ENCODE results near the gene ACTRT2.

DNA sequence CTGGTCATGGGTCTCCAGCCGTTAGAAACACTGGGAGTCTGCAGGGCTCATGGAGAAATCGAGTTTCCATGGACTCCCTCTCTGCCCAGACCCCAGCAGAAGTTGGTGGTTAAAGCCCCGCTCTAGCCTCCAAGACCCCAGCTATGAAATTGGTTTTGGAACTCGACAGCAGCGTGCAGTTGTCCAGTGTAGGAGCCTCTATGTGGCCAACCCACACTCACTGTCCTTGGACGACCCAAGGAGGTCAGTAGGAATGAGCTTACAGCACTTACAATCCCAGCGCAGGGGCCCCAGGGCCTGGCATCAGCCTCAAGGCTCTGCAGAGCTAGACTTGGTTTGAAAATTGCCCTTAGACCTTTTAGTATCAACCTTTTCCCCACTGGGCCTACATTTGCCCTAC lies 44.5 kb downstream of the ACTRT2 start:
- TF ChIP-seq, protein P1, sequence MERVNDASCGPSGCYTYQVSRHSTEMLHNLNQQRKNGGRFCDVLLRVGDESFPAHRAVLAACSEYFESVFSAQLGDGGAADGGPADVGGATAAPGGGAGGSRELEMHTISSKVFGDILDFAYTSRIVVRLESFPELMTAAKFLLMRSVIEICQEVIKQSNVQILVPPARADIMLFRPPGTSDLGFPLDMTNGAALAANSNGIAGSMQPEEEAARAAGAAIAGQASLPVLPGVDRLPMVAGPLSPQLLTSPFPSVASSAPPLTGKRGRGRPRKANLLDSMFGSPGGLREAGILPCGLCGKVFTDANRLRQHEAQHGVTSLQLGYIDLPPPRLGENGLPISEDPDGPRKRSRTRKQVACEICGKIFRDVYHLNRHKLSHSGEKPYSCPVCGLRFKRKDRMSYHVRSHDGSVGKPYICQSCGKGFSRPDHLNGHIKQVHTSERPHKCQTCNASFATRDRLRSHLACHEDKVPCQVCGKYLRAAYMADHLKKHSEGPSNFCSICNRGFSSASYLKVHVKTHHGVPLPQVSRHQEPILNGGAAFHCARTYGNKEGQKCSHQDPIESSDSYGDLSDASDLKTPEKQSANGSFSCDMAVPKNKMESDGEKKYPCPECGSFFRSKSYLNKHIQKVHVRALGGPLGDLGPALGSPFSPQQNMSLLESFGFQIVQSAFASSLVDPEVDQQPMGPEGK (CRISPR knock-in tag; IDR thresholded peaks at IDR 0.05; ENCODE audit: borderline replicate concordance): no peak
- TF ChIP-seq ZNF565 (CRISPR knock-in tag; conservative IDR thresholded peaks at IDR 0.05; ENCODE audit: low read depth) (no peak), PPARA (CRISPR knock-in tag; IDR thresholded peaks at IDR 0.05; ENCODE audit: borderline replicate concordance) (no peak), ISL1 (CRISPR knock-in tag; IDR thresholded peaks at IDR 0.05) (no peak), ARNTL (CRISPR knock-in tag; IDR thresholded peaks at IDR 0.05; ENCODE audit: borderline replicate concordance, low read depth) (no peak), ZNF70 (CRISPR knock-in tag; IDR thresholded peaks at IDR 0.05) (no peak), ZFP3 (CRISPR knock-in tag; IDR thresholded peaks at IDR 0.05) (no peak), TOX (CRISPR knock-in tag; IDR thresholded peaks at IDR 0.05; ENCODE audit: borderline replicate concordance) (no peak), GLIS3 (CRISPR knock-in tag; IDR thresholded peaks at IDR 0.05) (no peak)
- TF ChIP-seq, protein P2, sequence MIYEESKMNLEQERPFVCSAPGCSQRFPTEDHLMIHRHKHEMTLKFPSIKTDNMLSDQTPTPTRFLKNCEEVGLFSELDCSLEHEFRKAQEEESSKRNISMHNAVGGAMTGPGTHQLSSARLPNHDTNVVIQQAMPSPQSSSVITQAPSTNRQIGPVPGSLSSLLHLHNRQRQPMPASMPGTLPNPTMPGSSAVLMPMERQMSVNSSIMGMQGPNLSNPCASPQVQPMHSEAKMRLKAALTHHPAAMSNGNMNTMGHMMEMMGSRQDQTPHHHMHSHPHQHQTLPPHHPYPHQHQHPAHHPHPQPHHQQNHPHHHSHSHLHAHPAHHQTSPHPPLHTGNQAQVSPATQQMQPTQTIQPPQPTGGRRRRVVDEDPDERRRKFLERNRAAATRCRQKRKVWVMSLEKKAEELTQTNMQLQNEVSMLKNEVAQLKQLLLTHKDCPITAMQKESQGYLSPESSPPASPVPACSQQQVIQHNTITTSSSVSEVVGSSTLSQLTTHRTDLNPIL (CRISPR knock-in tag; IDR thresholded peaks at IDR 0.05; ENCODE audit: low read depth): no peak
- TF ChIP-seq, protein P3, sequence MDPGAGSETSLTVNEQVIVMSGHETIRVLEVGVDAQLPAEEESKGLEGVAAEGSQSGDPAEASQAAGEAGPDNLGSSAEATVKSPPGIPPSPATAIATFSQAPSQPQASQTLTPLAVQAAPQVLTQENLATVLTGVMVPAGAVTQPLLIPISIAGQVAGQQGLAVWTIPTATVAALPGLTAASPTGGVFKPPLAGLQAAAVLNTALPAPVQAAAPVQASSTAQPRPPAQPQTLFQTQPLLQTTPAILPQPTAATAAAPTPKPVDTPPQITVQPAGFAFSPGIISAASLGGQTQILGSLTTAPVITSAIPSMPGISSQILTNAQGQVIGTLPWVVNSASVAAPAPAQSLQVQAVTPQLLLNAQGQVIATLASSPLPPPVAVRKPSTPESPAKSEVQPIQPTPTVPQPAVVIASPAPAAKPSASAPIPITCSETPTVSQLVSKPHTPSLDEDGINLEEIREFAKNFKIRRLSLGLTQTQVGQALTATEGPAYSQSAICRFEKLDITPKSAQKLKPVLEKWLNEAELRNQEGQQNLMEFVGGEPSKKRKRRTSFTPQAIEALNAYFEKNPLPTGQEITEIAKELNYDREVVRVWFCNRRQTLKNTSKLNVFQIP (CRISPR knock-in tag; IDR thresholded peaks at IDR 0.05; ENCODE audit: borderline replicate concordance, low read depth): no peak
- TF ChIP-seq, protein P4, sequence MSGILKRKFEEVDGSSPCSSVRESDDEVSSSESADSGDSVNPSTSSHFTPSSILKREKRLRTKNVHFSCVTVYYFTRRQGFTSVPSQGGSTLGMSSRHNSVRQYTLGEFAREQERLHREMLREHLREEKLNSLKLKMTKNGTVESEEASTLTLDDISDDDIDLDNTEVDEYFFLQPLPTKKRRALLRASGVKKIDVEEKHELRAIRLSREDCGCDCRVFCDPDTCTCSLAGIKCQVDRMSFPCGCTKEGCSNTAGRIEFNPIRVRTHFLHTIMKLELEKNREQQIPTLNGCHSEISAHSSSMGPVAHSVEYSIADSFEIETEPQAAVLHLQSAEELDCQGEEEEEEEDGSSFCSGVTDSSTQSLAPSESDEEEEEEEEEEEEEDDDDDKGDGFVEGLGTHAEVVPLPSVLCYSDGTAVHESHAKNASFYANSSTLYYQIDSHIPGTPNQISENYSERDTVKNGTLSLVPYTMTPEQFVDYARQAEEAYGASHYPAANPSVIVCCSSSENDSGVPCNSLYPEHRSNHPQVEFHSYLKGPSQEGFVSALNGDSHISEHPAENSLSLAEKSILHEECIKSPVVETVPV (CRISPR knock-in tag; IDR thresholded peaks at IDR 0.05): no peak

Data from SK-N-SH treated with all-trans-retinoic acid at 6 μM for 48 hours (cell line).